Neural cell (in vitro differentiated cells): ENCODE measurements around the gene ULK3. TPM values are rescaled to one million over a fixed set of nuclear protein-coding genes. Genes with fewer than 3 reads are reported as not detected.

ENCODE experiments used
- H2AFZ ChIP-seq: fragments of 200-600, 300-800 bp; sonication (generic), shearing (Covaris generic); 2 replicates; pipeline ENCODE4 v1.6.0; 2014; ENCODE audit warnings: low read depth, mild to moderate bottlenecking, antibody characterized with exemption, low read length, moderate library complexity
- H3F3A ChIP-seq: fragments of 200-600 bp; shearing (Covaris generic); 2 replicates; pipeline ENCODE4 v1.6.1; 2016; ENCODE audit warnings: mild to moderate bottlenecking, moderate library complexity, mixed read lengths, antibody characterized with exemption, low read length; ENCODE audit not compliant: insufficient read depth, poor library complexity, severe bottlenecking
- H3K27ac ChIP-seq: fragments of 200-600, 300-800 bp; sonication (generic), shearing (Covaris generic); 2 replicates; pipeline ENCODE4 v1.5.1; 2014; ENCODE audit warnings: mild to moderate bottlenecking, low read length, moderate library complexity
- H3K27me3 ChIP-seq: fragments of 300-800, 200-600 bp; sonication (generic), shearing (Covaris generic); 2 replicates; pipeline ENCODE4 v1.6.0; 2014; ENCODE audit warnings: mild to moderate bottlenecking, low read depth, low read length, moderate library complexity; ENCODE audit not compliant: insufficient read depth
- H3K36me3 ChIP-seq: fragments of 300-800, 200-600 bp; sonication (generic), shearing (Covaris generic); 2 replicates; pipeline ENCODE4 v1.5.1; 2014; ENCODE audit warnings: mild to moderate bottlenecking, antibody characterized with exemption, low read length, moderate library complexity; ENCODE audit not compliant: insufficient read depth
- H3K4me2 ChIP-seq: fragments of 300-800, 200-600 bp; sonication (generic), shearing (Covaris generic); 2 replicates; pipeline ENCODE4 v1.6.0; 2014; ENCODE audit warnings: mild to moderate bottlenecking, low read length
- H3K4me3 ChIP-seq: fragments of 300-800, 200-600 bp; sonication (generic), shearing (Covaris generic); 2 replicates; pipeline ENCODE4 v1.5.1; 2014; ENCODE audit warnings: mild to moderate bottlenecking, low read length, moderate library complexity
- H3K79me2 ChIP-seq: fragments of 200-600 bp; shearing (Covaris generic); replicated peaks from 2 replicates; pipeline ENCODE4 v1.6.0; 2014; ENCODE audit warnings: mild to moderate bottlenecking, low read length, moderate library complexity; ENCODE audit not compliant: insufficient read depth
- H3K9ac ChIP-seq: fragments of 300-800, 200-600 bp; sonication (generic), shearing (Covaris generic); 2 replicates; pipeline ENCODE4 v1.6.1; 2016; ENCODE audit warnings: mild to moderate bottlenecking, low read length, mixed read lengths
- H3K9me2 ChIP-seq: fragments of 200-600 bp; shearing (Covaris generic); 2 replicates; pipeline ENCODE4 v1.6.1; 2016; ENCODE audit warnings: mild to moderate bottlenecking, low read length, mixed read lengths; ENCODE audit not compliant: insufficient read depth
- H3K9me3 ChIP-seq: fragments of 200-600, 300-800 bp; sonication (generic), shearing (Covaris generic); 2 replicates; pipeline ENCODE4 v1.6.1; 2016; ENCODE audit warnings: mild to moderate bottlenecking, mixed run types, low read length, moderate library complexity, mixed read lengths
- H4K20me1 ChIP-seq: fragments of 200-600 bp; shearing (Covaris generic); 2 replicates; pipeline ENCODE4 v1.6.1; 2016; ENCODE audit warnings: mild to moderate bottlenecking, mixed run types; ENCODE audit not compliant: insufficient read depth
- CTCF ChIP-seq: fragments of 450-650 bp; IDR thresholded peaks from 2 replicates; pipeline ENCODE4 v1.5.1; 2014; ENCODE audit warnings: antibody characterized with exemption, mild to moderate bottlenecking, moderate library complexity; ENCODE audit not compliant: poor library complexity, severe bottlenecking
- EP300 ChIP-seq: fragments of 450-650 bp; conservative IDR thresholded peaks from 2 replicates; pipeline ENCODE4 v1.6.1; 2014; ENCODE audit warnings: antibody characterized with exemption, mild to moderate bottlenecking, moderate library complexity; ENCODE audit not compliant: poor library complexity, severe bottlenecking
- EZH2 ChIP-seq: fragments of 200-600, 300-800 bp; shearing (Covaris generic), sonication (generic); IDR thresholded peaks from 2 replicates; pipeline ENCODE4 v1.6.1; 2014; ENCODE audit warnings: antibody characterized with exemption, low read length, borderline replicate concordance, mild to moderate bottlenecking; ENCODE audit not compliant: insufficient read depth, poor library complexity, severe bottlenecking
- MXI1 ChIP-seq: fragments of 450-650 bp; conservative IDR thresholded peaks from 2 replicates; pipeline ENCODE4 v1.6.1; 2014; ENCODE audit warnings: antibody characterized with exemption, mild to moderate bottlenecking; ENCODE audit not compliant: poor library complexity, severe bottlenecking
- POLR2AphosphoS5 ChIP-seq: IDR thresholded peaks from 2 replicates; pipeline ENCODE4 v1.6.1; 2012
- RAD21 ChIP-seq: fragments of 450-650 bp; conservative IDR thresholded peaks from 2 replicates; pipeline ENCODE4 v1.6.1; 2014; ENCODE audit warnings: antibody characterized with exemption, mild to moderate bottlenecking, moderate library complexity
- REST ChIP-seq: IDR thresholded peaks from 2 replicates; pipeline ENCODE4 v1.6.1; 2012; ENCODE audit warnings: borderline replicate concordance
- SMC3 ChIP-seq: fragments of 450-650 bp; conservative IDR thresholded peaks from 2 replicates; pipeline ENCODE4 v1.6.1; 2014; ENCODE audit warnings: antibody characterized with exemption, mild to moderate bottlenecking, moderate library complexity; ENCODE audit not compliant: poor library complexity
- TAF1 ChIP-seq: IDR thresholded peaks from 2 replicates; pipeline ENCODE4 v1.6.1; 2012; ENCODE audit warnings: low read depth
- polyA plus RNA-seq: library from polyadenylated mRNA; depleted of rRNA; stranded (reverse); fragments of >200 nt; gene quantifications from 2 replicates; pipeline ENCODE4 v1.2.3, GENCODE V29; 2014

Gene ULK3
- polyA plus RNA-seq, 1 donor from 2014 or later, result 193 TPM

GRCh38 chr15:74800559-74801094 lies 42.3 kb downstream of the ULK3 start:
- Histone ChIP-seq H4K20me1 (no peaks in the 10 kb centered on the region), H3K27me3 (no peaks in the 10 kb centered on the region), H3K36me3 (peaks cover 4% of the 10 kb centered on the region), H3K9me3 (no peaks in the 10 kb centered on the region), H3K79me2 (peaks cover 4% of the 10 kb centered on the region), H3K9me2 (no peaks in the 10 kb centered on the region), H3K4me2 (no peak overlapping the region), H3K4me3 (no peak overlapping the region), H3K9ac (no peak overlapping the region), H2AFZ (no peak overlapping the region), H3F3A (no peaks in the 10 kb centered on the region), H3K27ac (no peak overlapping the region)
- TF ChIP-seq REST (no peak), EP300 (no peak), TAF1 (no peak), POLR2AphosphoS5 (no peak), SMC3 (no peak), CTCF (no peak), EZH2 (no peak), MXI1 (no peak), RAD21 (no peak)

GRCh38 chr15:74799856-74800558 lies 42.9 kb downstream of the ULK3 start:
- Histone ChIP-seq H3K79me2 (peaks cover 4% of the 10 kb centered on the region), H3F3A (no peaks in the 10 kb centered on the region), H3K4me3 (no peak overlapping the region), H3K9ac (no peak overlapping the region), H2AFZ (no peak overlapping the region), H3K9me3 (no peaks in the 10 kb centered on the region), H3K27ac (no peak overlapping the region), H3K27me3 (no peaks in the 10 kb centered on the region), H3K4me2 (no peak overlapping the region), H4K20me1 (no peaks in the 10 kb centered on the region), H3K36me3 (peaks cover 4% of the 10 kb centered on the region), H3K9me2 (no peaks in the 10 kb centered on the region)
- TF ChIP-seq RAD21 (peak; percentile 33), EZH2 (no peak), POLR2AphosphoS5 (no peak), REST (no peak), TAF1 (no peak), CTCF (peak; percentile 70), EP300 (no peak), SMC3 (peak; percentile 42), MXI1 (no peak)
